Measurements from ENCODE around the gene TPM2.

Gene TPM2

GRCh38 chr9:35689542-35690293 is at the start of gene TPM2:
TPM2 (minus strand) TSS chr9:35689925; CDS start chr9:35689817, 108 bp downstream.
- peak; percentile 92 for DNase-seq (ENCODE audit: low spot score)

GRCh38 chr9:35738924-35739323 is 49.2 kb upstream of the TPM2 start:
- no peak for DNase-seq (ENCODE audit: low spot score)

- no peak for DNase-seq (ENCODE audit: low spot score)
Measured at GRCh38 chr9:35738186-35738585, 48.5 kb upstream of the TPM2 start.

- no peak for DNase-seq (ENCODE audit: low spot score)
Measured at GRCh38 chr9:35737143-35737542, 47.4 kb upstream of the TPM2 start.

GRCh38 chr9:35736201-35736633 is 46.5 kb upstream of the TPM2 start:
- peak; percentile 76 for DNase-seq (ENCODE audit: low spot score)

GRCh38 chr9:35734096-35734495 is 44.4 kb upstream of the TPM2 start:
- no peak for DNase-seq (ENCODE audit: low spot score)

GRCh38 chr9:35732800-35733541 is 43.2 kb upstream of the TPM2 start:
- peak; percentile 77 for DNase-seq (ENCODE audit: low spot score)

GRCh38 chr9:35732185-35732799 is 42.6 kb upstream of the TPM2 start, which contains the start of the genes CREB3 and TLN1:
CREB3 (plus strand) TSS chr9:35732666; CDS start chr9:35732773, 107 bp downstream.
TLN1 (minus strand) TSS chr9:35732195; CDS start chr9:35725694, 6,501 bp downstream.
- peak; percentile 97 for DNase-seq (ENCODE audit: low spot score)

GRCh38 chr9:35731415-35732184 is 41.9 kb upstream of the TPM2 start:
- no peak for DNase-seq (ENCODE audit: low spot score)

- DNase-seq (ENCODE audit: low spot score), result no peak
Measured at GRCh38 chr9:35730486-35730854, 40.7 kb upstream of the TPM2 start.

GRCh38 chr9:35729700-35730485 is 40.2 kb upstream of the TPM2 start:
- DNase-seq (ENCODE audit: low spot score), result peak; percentile 93

GRCh38 chr9:35729101-35729500 is 39.4 kb upstream of the TPM2 start:
- no peak for DNase-seq (ENCODE audit: low spot score)

- DNase-seq (ENCODE audit: low spot score), result peak; percentile 86
Measured at GRCh38 chr9:35728041-35728971, 38.6 kb upstream of the TPM2 start.

- DNase-seq (ENCODE audit: low spot score), result no peak
Measured at GRCh38 chr9:35727676-35728040, 37.9 kb upstream of the TPM2 start.

- DNase-seq (ENCODE audit: low spot score), result no peak
Measured at GRCh38 chr9:35726931-35727330, 37.2 kb upstream of the TPM2 start.

GRCh38 chr9:35725362-35725761 is 35.6 kb upstream of the TPM2 start:
- DNase-seq (ENCODE audit: low spot score), result no peak

GRCh38 chr9:35723908-35724307 is 34.2 kb upstream of the TPM2 start:
- no peak for DNase-seq (ENCODE audit: low spot score)

- DNase-seq (ENCODE audit: low spot score), result no peak
Measured at GRCh38 chr9:35723426-35723825, 33.7 kb upstream of the TPM2 start.

- no peak for DNase-seq (ENCODE audit: low spot score)
Measured at GRCh38 chr9:35719546-35719945, 29.8 kb upstream of the TPM2 start.
